Vagina (tissue), 2 donors: Measurements from ENCODE around the gene BNIPL.

ENCODE experiments used
- POLR2A ChIP-seq, 2 donors: fragments of 450-650 bp; IDR thresholded peaks; one replicate each; pipeline ENCODE4 v1.6.1; 2017; ENCODE audit warnings: antibody characterized with exemption in 2 of 2, mild to moderate bottlenecking in 2 of 2, moderate library complexity in 2 of 2
- POLR2AphosphoS5 ChIP-seq, 2 donors: sonication (generic); formaldehyde crosslinking; IDR thresholded peaks; one replicate each; pipeline ENCODE4 v1.9.0; 2017; ENCODE audit warnings: antibody characterized with exemption in 2 of 2, mild to moderate bottlenecking in 2 of 2, low read depth in 1 of 2; ENCODE audit not compliant: insufficient read depth in 1 of 2
- TF ChIP-seq, protein P1 (sequence below), 3 experiments: fragments of 450-650 bp in 2 of 3; fragments of 200-600 bp in 1 of 3; sonication (generic) in 1 of 3; IDR thresholded peaks; one replicate each; pipeline ENCODE4 v1.5.1; 2017 to 2019; ENCODE audit warnings: antibody characterized with exemption in 3 of 3, mild to moderate bottlenecking in 2 of 3, moderate library complexity in 2 of 3

DNA sequence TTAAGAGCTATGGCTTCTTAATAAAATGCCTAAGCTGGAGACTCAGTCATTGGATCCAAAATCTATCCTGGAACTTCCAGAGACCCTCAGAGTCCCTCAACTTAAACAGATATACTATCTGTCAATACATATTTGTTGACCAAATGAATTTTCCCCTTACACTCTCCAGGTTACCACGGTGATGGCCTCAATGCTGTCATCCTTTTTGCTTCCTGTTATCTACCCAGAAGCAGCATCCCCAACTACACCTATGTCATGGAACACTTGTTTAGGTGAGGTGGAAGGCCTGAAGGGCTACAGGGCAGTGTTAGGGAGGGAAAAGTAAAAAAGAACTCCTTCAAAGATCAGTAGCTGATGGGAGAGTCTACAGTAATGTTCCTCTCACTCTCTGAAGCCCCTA is 6.8 kb downstream of the BNIPL start:
- TF ChIP-seq, protein P1, sequence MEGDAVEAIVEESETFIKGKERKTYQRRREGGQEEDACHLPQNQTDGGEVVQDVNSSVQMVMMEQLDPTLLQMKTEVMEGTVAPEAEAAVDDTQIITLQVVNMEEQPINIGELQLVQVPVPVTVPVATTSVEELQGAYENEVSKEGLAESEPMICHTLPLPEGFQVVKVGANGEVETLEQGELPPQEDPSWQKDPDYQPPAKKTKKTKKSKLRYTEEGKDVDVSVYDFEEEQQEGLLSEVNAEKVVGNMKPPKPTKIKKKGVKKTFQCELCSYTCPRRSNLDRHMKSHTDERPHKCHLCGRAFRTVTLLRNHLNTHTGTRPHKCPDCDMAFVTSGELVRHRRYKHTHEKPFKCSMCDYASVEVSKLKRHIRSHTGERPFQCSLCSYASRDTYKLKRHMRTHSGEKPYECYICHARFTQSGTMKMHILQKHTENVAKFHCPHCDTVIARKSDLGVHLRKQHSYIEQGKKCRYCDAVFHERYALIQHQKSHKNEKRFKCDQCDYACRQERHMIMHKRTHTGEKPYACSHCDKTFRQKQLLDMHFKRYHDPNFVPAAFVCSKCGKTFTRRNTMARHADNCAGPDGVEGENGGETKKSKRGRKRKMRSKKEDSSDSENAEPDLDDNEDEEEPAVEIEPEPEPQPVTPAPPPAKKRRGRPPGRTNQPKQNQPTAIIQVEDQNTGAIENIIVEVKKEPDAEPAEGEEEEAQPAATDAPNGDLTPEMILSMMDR (IDR thresholded peaks at IDR 0.05) = no peak
- no peak for TF ChIP-seq POLR2A (IDR thresholded peaks at IDR 0.05)
- no peak for TF ChIP-seq POLR2AphosphoS5 (IDR thresholded peaks at IDR 0.05; ENCODE audit: insufficient read depth in 1 of 2, low read depth in 1 of 2)
